Panc1 (cell line): Measurements from ENCODE around the gene TLE1. TPM values are rescaled to one million over a fixed set of nuclear protein-coding genes. Genes with fewer than 3 reads are reported as not detected.

ENCODE experiments used
- ATAC-seq: fragments of 200-7000 bp; cut with Tn5 transposase; 2 replicates; pipeline ENCODE4 v1.9.1; 2020; ENCODE audit warnings: mild to moderate bottlenecking, moderate library complexity
- BruUV-seq: library from RNA; stranded (reverse); fragments of 400-500 nt; replicated peaks from 2 replicates; lab custom pipeline; 2021; lab: Mats Ljungman, UMichigan
- CTCF ChIA-PET: fragments of 300-600 bp; sonication (Branson Sonifier 250); formaldehyde crosslinking; loops from one replicate; lab custom pipeline; 2022; ENCODE audit warnings: antibody characterized with exemption; lab: Charles Lee
- POLR2A ChIA-PET: fragments of 300-600 bp; sonication (Branson Sonifier 250); formaldehyde crosslinking; loops from one replicate; lab custom pipeline; 2022; ENCODE audit warnings: antibody characterized with exemption; lab: Charles Lee
- DNase-seq: peaks from one replicate; pipeline ENCODE4 v3.0.0-alpha.2; 2010; ENCODE audit warnings: low read depth, low spot score
- H3K27ac ChIP-seq: 2 replicates; pipeline ENCODE4 v1.5.1; 2011; ENCODE audit warnings: mild to moderate bottlenecking, low read length, inconsistent platforms
- H3K27me3 ChIP-seq: fragments of 200-500 bp; sonication (Bioruptor generic); 2 replicates; pipeline ENCODE4 v1.6.0; 2014; ENCODE audit warnings: low read length, inconsistent platforms; ENCODE audit not compliant: control insufficient read depth, insufficient read depth
- H3K36me3 ChIP-seq: fragments of 200-500 bp; sonication (Bioruptor generic); 2 replicates; pipeline ENCODE4 v1.5.1; 2014; ENCODE audit warnings: inconsistent platforms, mild to moderate bottlenecking, low read length, moderate library complexity; ENCODE audit not compliant: control insufficient read depth, insufficient read depth
- H3K4me1 ChIP-seq: 2 replicates; pipeline ENCODE4 v1.5.1; 2011; ENCODE audit warnings: inconsistent platforms, mild to moderate bottlenecking, low read length, moderate library complexity; ENCODE audit not compliant: control insufficient read depth, insufficient read depth
- H3K4me3 ChIP-seq, 2 experiments: 2 replicates each; pipeline ENCODE4 v1.5.1; 2011 to 2012; ENCODE audit warnings: low read depth in 2 of 2, low read length in 2 of 2, mild to moderate bottlenecking in 2 of 2, inconsistent platforms in 1 of 2, moderate library complexity in 1 of 2
- H3K9me3 ChIP-seq: fragments of 200-500 bp; sonication (Bioruptor generic); 2 replicates; pipeline ENCODE4 v1.5.1; 2014; ENCODE audit warnings: low read depth, mild to moderate bottlenecking, inconsistent platforms, low read length, moderate library complexity; ENCODE audit not compliant: control insufficient read depth, insufficient read depth
- CTCF ChIP-seq: fragments of 450-650 bp; IDR thresholded peaks from 2 replicates; pipeline ENCODE4 v1.5.1; 2017; ENCODE audit warnings: mild to moderate bottlenecking
- POLR2AphosphoS5 ChIP-seq: IDR thresholded peaks from 2 replicates; pipeline ENCODE4 v1.6.1; 2012; ENCODE audit warnings: mild to moderate bottlenecking, low read depth, low read length, moderate library complexity
- REST ChIP-seq, 2 experiments: IDR thresholded peaks; 2 replicates each; pipeline ENCODE4 v1.6.1; 2011 to 2012; ENCODE audit warnings: low read depth in 2 of 2, control low read depth in 1 of 2, low read length in 1 of 2, mild to moderate bottlenecking in 1 of 2, moderate library complexity in 1 of 2; ENCODE audit not compliant: insufficient read depth in 1 of 2
- SIN3A ChIP-seq: IDR thresholded peaks from 2 replicates; pipeline ENCODE4 v1.6.1; 2012; ENCODE audit warnings: low read depth, mild to moderate bottlenecking, low read length, moderate library complexity, borderline replicate concordance; ENCODE audit not compliant: insufficient read depth
- TCF7L2 ChIP-seq: IDR thresholded peaks from 2 replicates; pipeline ENCODE4 v1.6.1; 2011; ENCODE audit warnings: mild to moderate bottlenecking, low read depth, low read length, inconsistent platforms
- in situ Hi-C: cut with HindIII; loops from 2 replicates; pipeline ENCODE4 v1.10.0; 2016; ENCODE audit warnings: low sequenced_read_pairs, low pct_unique_long_range_greater_than_20kb
- intact Hi-C: fragments of 100-400 bp; cut with micrococcal nuclease; formaldehyde crosslinking; loops from one replicate; pipeline ENCODE4 v1.10.0; 2022; ENCODE audit not compliant: unreplicated experiment
- total RNA-seq: library from RNA; stranded (reverse); gene quantifications from one replicate; pipeline ENCODE4 v1.2.1, GENCODE V29; 2021; ENCODE audit not compliant: unreplicated experiment

The TLE1 gene
- total RNA-seq, 1 experiment from 2014 or later, result 12.9 TPM

GRCh38 chr9:81540142-81540710 lies 149.1 kb downstream of the TLE1 start:
- H3K9me3 ChIP-seq, result no peaks in the 10 kb centered on the region
- H3K27me3 ChIP-seq, result no peaks in the 10 kb centered on the region
- CTCF ChIA-PET, result no interaction called here
- H3K4me1 ChIP-seq, result no peaks in the 10 kb centered on the region
- TF ChIP-seq REST (IDR thresholded peaks at IDR 0.05; ENCODE audit: insufficient read depth in 1 of 2, low read depth in 2 of 2, low read length in 1 of 2) (no peak), CTCF (no peak), POLR2AphosphoS5 (no peak), SIN3A (no peak), TCF7L2 (no peak)
- POLR2A ChIA-PET, result no interaction called here
- DNase-seq (no peak), ATAC-seq (no peak)
- no peak overlapping the region for H3K27ac ChIP-seq
- intact Hi-C loops (no loop called here), in situ Hi-C loops (no loop called here)
- H3K36me3 ChIP-seq, result no peaks in the 10 kb centered on the region
- BruUV-seq, result no TSS peak
- no peak overlapping the region for H3K4me3 ChIP-seq

GRCh38 chr9:81539317-81539716 lies 150.0 kb downstream of the TLE1 start:
- POLR2A ChIA-PET, result interaction anchor here (0.7 kb wide), 1 partner anchor 46 kb away, joined by 3 read pairs; no protein-coding TSS in a partner anchor

More at GRCh38 chr9:81539317-81539716, 150.0 kb downstream of the TLE1 start:
- no peak overlapping the region for H3K27ac ChIP-seq
- intact Hi-C loops (no loop called here), in situ Hi-C loops (no loop called here)
- H3K9me3 ChIP-seq, result no peaks in the 10 kb centered on the region
- no peaks in the 10 kb centered on the region for H3K36me3 ChIP-seq
- ATAC-seq (no peak), DNase-seq (no peak)
- CTCF ChIA-PET, result no interaction called here
- no peaks in the 10 kb centered on the region for H3K27me3 ChIP-seq
- TF ChIP-seq CTCF (no peak), REST (IDR thresholded peaks at IDR 0.05; ENCODE audit: insufficient read depth in 1 of 2, low read depth in 2 of 2, low read length in 1 of 2) (no peak), SIN3A (no peak), POLR2AphosphoS5 (no peak), TCF7L2 (no peak)
- no peak overlapping the region for H3K4me3 ChIP-seq
- no peaks in the 10 kb centered on the region for H3K4me1 ChIP-seq
- no TSS peak for BruUV-seq
